Measurements from ENCODE around the gene EDAR. TPM values are rescaled to one million over a fixed set of nuclear protein-coding genes. Genes with fewer than 3 reads are reported as not detected.

The EDAR gene
- total and polyA plus RNA-seq, 9 of the 15 experiments (the other 6 are each of a cell fraction or from before 2014, with no cell fraction given): 0.01 TPM; not detected in 8

DNA sequence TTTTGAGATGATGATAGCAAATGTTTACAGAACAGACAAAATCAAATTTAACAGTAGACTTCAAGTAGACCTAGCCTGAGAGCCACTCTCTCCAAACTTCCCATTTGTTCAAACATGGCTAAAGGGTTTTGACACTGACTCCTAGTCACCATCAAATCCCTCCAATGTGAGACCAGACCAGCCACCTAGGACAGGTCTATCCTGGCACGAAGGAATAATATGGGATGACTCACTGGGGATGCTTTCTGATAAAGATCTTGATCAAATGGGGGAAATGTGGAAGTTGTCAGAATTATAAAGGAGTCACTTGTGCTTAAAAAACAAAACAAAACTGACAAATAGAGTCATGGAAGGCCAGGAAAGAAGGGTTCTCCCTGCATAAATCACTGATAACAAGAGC, 95.7 kb downstream of the EDAR start:
- ATAC-seq: no peak
- TF ChIP-seq ZFP1 (CRISPR knock-in tag; IDR thresholded peaks at IDR 0.05): no peak
- TF ChIP-seq HDAC6 (IDR thresholded peaks at IDR 0.05; ENCODE audit: low read depth, low read length): no peak
- TF ChIP-seq, protein P1, sequence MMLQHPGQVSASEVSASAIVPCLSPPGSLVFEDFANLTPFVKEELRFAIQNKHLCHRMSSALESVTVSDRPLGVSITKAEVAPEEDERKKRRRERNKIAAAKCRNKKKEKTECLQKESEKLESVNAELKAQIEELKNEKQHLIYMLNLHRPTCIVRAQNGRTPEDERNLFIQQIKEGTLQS (IDR thresholded peaks at IDR 0.05): no peak
- TF ChIP-seq, protein P1 (CRISPR knock-in tag; conservative IDR thresholded peaks at IDR 0.05): no peak
- TF ChIP-seq TEAD4 (IDR thresholded peaks at IDR 0.05; ENCODE audit: low read length): no peak
- TF ChIP-seq TEAD4 (CRISPR knock-in tag; IDR thresholded peaks at IDR 0.05; ENCODE audit: borderline replicate concordance): no peak
- no peak for TF ChIP-seq GABPB2 (CRISPR knock-in tag; conservative IDR thresholded peaks at IDR 0.05)
- TF ChIP-seq CBFA2T3 (IDR thresholded peaks at IDR 0.05): no peak
- no peak for TF ChIP-seq PKNOX1 (IDR thresholded peaks at IDR 0.05)
- no peak for TF ChIP-seq ZNF184 (CRISPR knock-in tag; IDR thresholded peaks at IDR 0.05)
- TF ChIP-seq PHF21A (IDR thresholded peaks at IDR 0.05; ENCODE audit: borderline replicate concordance, low read depth): no peak
- no peak for TF ChIP-seq EWSR1 (IDR thresholded peaks at IDR 0.05; ENCODE audit: borderline replicate concordance, low read depth, partially characterized antibody)
- TF ChIP-seq, protein P2, sequence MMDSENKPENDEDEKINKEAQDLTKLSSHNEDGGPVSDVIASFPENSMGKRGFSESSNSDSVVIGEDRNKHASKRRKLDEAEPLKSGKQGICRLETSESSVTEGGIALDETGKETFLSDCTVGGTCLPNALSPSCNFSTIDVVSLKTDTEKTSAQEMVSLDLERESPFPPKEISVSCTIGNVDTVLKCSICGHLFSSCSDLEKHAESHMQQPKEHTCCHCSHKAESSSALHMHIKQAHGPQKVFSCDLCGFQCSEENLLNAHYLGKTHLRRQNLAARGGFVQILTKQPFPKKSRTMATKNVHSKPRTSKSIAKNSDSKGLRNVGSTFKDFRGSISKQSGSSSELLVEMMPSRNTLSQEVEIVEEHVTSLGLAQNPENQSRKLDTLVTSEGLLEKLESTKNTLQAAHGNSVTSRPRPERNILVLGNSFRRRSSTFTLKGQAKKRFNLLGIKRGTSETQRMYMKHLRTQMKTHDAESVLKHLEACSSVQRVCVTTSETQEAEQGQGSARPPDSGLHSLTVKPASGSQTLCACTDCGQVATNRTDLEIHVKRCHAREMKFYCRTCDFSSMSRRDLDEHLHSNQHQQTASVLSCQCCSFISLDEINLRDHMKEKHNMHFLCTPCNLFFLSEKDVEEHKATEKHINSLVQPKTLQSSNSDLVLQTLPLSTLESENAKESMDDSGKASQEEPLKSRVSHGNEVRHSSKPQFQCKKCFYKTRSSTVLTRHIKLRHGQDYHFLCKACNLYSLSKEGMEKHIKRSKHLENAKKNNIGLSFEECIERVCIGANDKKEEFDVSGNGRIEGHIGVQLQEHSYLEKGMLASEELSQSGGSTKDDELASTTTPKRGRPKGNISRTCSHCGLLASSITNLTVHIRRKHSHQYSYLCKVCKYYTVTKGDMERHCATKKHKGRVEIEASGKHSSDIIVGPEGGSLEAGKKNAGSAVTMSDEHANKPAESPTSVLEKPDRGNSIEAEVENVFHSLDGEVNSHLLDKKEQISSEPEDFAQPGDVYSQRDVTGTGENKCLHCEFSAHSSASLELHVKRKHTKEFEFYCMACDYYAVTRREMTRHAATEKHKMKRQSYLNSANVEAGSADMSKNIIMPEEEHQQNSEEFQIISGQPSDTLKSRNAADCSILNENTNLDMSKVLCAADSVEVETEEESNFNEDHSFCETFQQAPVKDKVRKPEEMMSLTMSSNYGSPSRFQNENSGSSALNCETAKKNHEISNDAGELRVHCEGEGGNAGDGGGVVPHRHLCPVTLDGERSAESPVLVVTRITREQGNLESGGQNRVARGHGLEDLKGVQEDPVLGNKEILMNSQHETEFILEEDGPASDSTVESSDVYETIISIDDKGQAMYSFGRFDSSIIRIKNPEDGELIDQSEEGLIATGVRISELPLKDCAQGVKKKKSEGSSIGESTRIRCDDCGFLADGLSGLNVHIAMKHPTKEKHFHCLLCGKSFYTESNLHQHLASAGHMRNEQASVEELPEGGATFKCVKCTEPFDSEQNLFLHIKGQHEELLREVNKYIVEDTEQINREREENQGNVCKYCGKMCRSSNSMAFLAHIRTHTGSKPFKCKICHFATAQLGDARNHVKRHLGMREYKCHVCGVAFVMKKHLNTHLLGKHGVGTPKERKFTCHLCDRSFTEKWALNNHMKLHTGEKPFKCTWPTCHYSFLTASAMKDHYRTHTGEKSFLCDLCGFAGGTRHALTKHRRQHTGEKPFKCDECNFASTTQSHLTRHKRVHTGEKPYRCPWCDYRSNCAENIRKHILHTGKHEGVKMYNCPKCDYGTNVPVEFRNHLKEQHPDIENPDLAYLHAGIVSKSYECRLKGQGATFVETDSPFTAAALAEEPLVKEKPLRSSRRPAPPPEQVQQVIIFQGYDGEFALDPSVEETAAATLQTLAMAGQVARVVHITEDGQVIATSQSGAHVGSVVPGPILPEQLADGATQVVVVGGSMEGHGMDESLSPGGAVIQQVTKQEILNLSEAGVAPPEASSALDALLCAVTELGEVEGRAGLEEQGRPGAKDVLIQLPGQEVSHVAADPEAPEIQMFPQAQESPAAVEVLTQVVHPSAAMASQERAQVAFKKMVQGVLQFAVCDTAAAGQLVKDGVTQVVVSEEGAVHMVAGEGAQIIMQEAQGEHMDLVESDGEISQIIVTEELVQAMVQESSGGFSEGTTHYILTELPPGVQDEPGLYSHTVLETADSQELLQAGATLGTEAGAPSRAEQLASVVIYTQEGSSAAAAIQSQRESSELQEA (IDR thresholded peaks at IDR 0.05; ENCODE audit: low read depth): no peak
- no peak for TF ChIP-seq U2AF2 (optimal IDR thresholded peaks at IDR 0.05; ENCODE audit: low read depth, low read length)
- TF ChIP-seq SAFB2 (IDR thresholded peaks at IDR 0.05; ENCODE audit: borderline replicate concordance, low read depth, low read length, severe bottlenecking): no peak

More for the DNA sequence above, 95.7 kb downstream of the EDAR start:
- Histone ChIP-seq H2AFZ (ENCODE audit: low read depth, low read length) (no peak overlapping the region), H3K4me2 (ENCODE audit: insufficient read depth, low read length) (no peak overlapping the region), H3K36me3 (ENCODE audit: control insufficient read depth, insufficient read depth, low read length) (no peaks in the 10 kb centered on the region), H3K9ac (ENCODE audit: insufficient read depth in 1 of 2, low read depth in 2 of 2, low read length in 2 of 2) (no peak overlapping the region), H3K9me1 (ENCODE audit: control insufficient read depth, insufficient read depth, low read length) (no peaks in the 10 kb centered on the region), H3K4me3 (no peak overlapping the region), H3K4me1 (replicated peaks in 1 of 2; ENCODE audit: control insufficient read depth in 2 of 2, insufficient read depth in 2 of 2, low read length in 2 of 2) (no peaks in the 10 kb centered on the region), H4K20me1 (replicated peaks; ENCODE audit: control insufficient read depth, insufficient read depth, low read length) (no peaks in the 10 kb centered on the region), H3K9me3 (replicated peaks; ENCODE audit: control insufficient read depth, insufficient read depth, low read depth, low read length) (no peaks in the 10 kb centered on the region), H3K27me3 (ENCODE audit: control insufficient read depth in 2 of 2, insufficient read depth in 2 of 2, low read length in 2 of 2) (0 out of 5 replicates have a peak, but pooled peaks cover 0 to 5% of the 10 kb centered on the region in 2 experiments), H3K27ac (ENCODE audit: extremely low read depth, low read depth, low read length) (no peak overlapping the region), H3K79me2 (ENCODE audit: control insufficient read depth, insufficient read depth, low read length) (no peaks in the 10 kb centered on the region)
- in situ Hi-C loops (cut with MboI) (no loop called here), intact Hi-C loops (cut with micrococcal nuclease) (no loop called here)
- no TSS peak for BruUV-seq (replicated peaks)
- 0% methylated on average over 1 of the region's 1 CpG for WGBS (ENCODE audit: insufficient coverage, low coverage, missing lambda C conversion rate)
- FAIRE-seq (no peak), DNase-seq (ENCODE audit: extremely low read depth in 1 of 4, low spot score in 3 of 4) (no peak)
- CTCF ChIA-PET (ENCODE audit: low intra/inter-chr PET ratio): no interaction called here
- POLR2A ChIA-PET: no interaction called here

Data from K562 (cell line).